CD8-positive, alpha-beta memory T cell (primary cell): Measurements from ENCODE around the gene CDA. TPM values are rescaled to one million over a fixed set of nuclear protein-coding genes. Genes with fewer than 3 reads are reported as not detected.

Source experiments
- CTCF ChIA-PET: fragments of 350-600 bp; sonication (Branson Sonifier 250); formaldehyde crosslinking; loops from one replicate; lab custom pipeline; 2021; ENCODE audit warnings: antibody characterized with exemption; lab: Charles Lee
- POLR2A ChIA-PET: fragments of 350-600 bp; sonication (Branson Sonifier 250); formaldehyde crosslinking; loops from one replicate; lab custom pipeline; 2021; ENCODE audit warnings: antibody characterized with exemption; lab: Charles Lee
- DNase-seq, 5 donors: peaks; one replicate each; pipeline versions ENCODE4 v3.0.0 to v3.0.0-alpha.2; 2020 to 2022; ENCODE audit warnings: mixed read lengths in 1 of 5
- H3K27ac ChIP-seq: one replicate; pipeline ENCODE4 v1.7.0; 2013; ENCODE audit warnings: low read depth, mild to moderate bottlenecking, low read length, moderate library complexity
- H3K27me3 ChIP-seq: 2 replicates; pipeline ENCODE4 v1.7.0; 2013; ENCODE audit warnings: low read length, mild to moderate bottlenecking; ENCODE audit not compliant: insufficient read depth, poor library complexity, severe bottlenecking
- H3K36me3 ChIP-seq: 2 replicates; pipeline ENCODE4 v1.7.0; 2013; ENCODE audit warnings: mild to moderate bottlenecking, low read length, moderate library complexity; ENCODE audit not compliant: insufficient read depth
- H3K4me1 ChIP-seq: 2 replicates; pipeline ENCODE4 v1.7.0; 2013; ENCODE audit warnings: mild to moderate bottlenecking, low read length, moderate library complexity; ENCODE audit not compliant: insufficient read depth
- H3K4me3 ChIP-seq: 2 replicates; pipeline ENCODE4 v1.7.0; 2013; ENCODE audit warnings: mild to moderate bottlenecking, low read length
- H3K9me3 ChIP-seq: 2 replicates; pipeline ENCODE4 v1.7.0; 2013; ENCODE audit warnings: mild to moderate bottlenecking, low read length
- H3K27ac Mint-ChIP-seq, 8 donors: one replicate each; pipeline ENCODE4 v1.8.0; 2020 to 2021; ENCODE audit warnings: mixed read lengths in 8 of 8, mild to moderate bottlenecking in 6 of 8, inconsistent platforms in 3 of 8, moderate library complexity in 3 of 8
- H3K27me3 Mint-ChIP-seq, 2 donors: one replicate each; pipeline ENCODE4 v1.8.0; 2020 to 2021; ENCODE audit warnings: mixed read lengths in 2 of 2, mild to moderate bottlenecking in 1 of 2, moderate library complexity in 1 of 2
- H3K36me3 Mint-ChIP-seq, 3 donors: one replicate each; pipeline ENCODE4 v1.8.0; 2020 to 2021; ENCODE audit warnings: mixed read lengths in 3 of 3, inconsistent platforms in 1 of 3, mild to moderate bottlenecking in 1 of 3
- H3K4me1 Mint-ChIP-seq, 3 donors: one replicate each; pipeline ENCODE4 v1.8.0; 2020 to 2021; ENCODE audit warnings: mixed read lengths in 3 of 3, inconsistent platforms in 1 of 3, mild to moderate bottlenecking in 1 of 3
- H3K4me3 Mint-ChIP-seq, 7 donors: one replicate each; pipeline ENCODE4 v1.8.0; 2020 to 2021; ENCODE audit warnings: mixed read lengths in 7 of 7, mild to moderate bottlenecking in 6 of 7, moderate library complexity in 4 of 7, inconsistent platforms in 2 of 7
- H3K9me3 Mint-ChIP-seq, 5 donors: one replicate each; pipeline ENCODE4 v1.8.0; 2020 to 2022; ENCODE audit warnings: mixed read lengths in 5 of 5, mild to moderate bottlenecking in 3 of 5, moderate library complexity in 2 of 5, inconsistent platforms in 1 of 5
- polyA plus RNA-seq: library from polyadenylated mRNA; unstranded; fragments of 300-500 nt; fragmentation: Illumina TruSeq; gene quantifications from one replicate; pipeline ENCODE4 v1.2.3, GENCODE V29; 2021
- total RNA-seq, 2 experiments: library from RNA; stranded (reverse); gene quantifications; one replicate each; pipeline ENCODE4 v1.2.3, GENCODE V29; 2021

The CDA gene
- total and polyA plus RNA-seq, 3 experiments from 2014 or later = not detected

DNA sequence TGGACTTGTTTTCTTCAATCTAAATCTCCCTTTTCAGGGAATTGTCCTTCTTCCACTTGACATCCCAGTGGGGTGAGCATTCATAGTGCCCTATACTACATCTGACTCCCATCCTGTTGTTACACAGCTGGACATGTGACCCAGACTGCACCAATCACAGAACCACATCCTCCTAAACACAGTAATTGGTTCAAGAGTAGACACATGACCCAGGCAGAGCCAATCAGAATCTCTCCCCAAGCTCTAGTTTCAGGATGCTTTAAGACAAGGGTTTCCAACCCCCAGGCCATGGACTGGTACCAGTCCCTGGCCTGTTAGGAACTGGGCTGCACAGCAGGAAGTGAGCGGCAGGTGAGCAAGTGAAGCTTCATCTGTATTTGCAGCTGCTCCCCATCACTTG is 77.9 kb downstream of the CDA start:
- H3K27me3 ChIP-seq = no peaks in the 10 kb centered on the region
- Mint-ChIP-seq H3K36me3 (peaks cover 0 to under 1% (median 0%) of the 10 kb centered on the region in 3 donors), H3K27ac (peak overlapping the region in 3 of 8 donors; percentile 59 to 80 (median 60)), H3K27me3 (peaks cover 0 to 2% of the 10 kb centered on the region in 2 donors), H3K4me3 (no peak overlapping the region), H3K4me1 (peaks cover 11 to 14% (median 11%) of the 10 kb centered on the region in 3 donors), H3K9me3 (no peaks in the 10 kb centered on the region)
- H3K4me1 ChIP-seq = peaks cover 9% of the 10 kb centered on the region
- no peak overlapping the region for H3K4me3 ChIP-seq
- H3K27ac ChIP-seq = no peak overlapping the region
- ChIA-PET POLR2A (no interaction called here), CTCF (interaction anchor here (2.0 kb wide), 1 partner anchor 29 kb away, joined by 5 read pairs; no protein-coding TSS in a partner anchor)
- no peaks in the 10 kb centered on the region for H3K9me3 ChIP-seq
- H3K36me3 ChIP-seq = no peaks in the 10 kb centered on the region
- DNase-seq = no peak

Other genes starting within 250 kb of the CDA start
- gene CAMK2N1, start 102.9 kb upstream of the CDA start, total RNA-seq = 1 to 10 TPM; 2.8 TPM
- 1.7 TPM for gene CAMK2N1, start 102.9 kb upstream of the CDA start, polyA plus RNA-seq
- gene MUL1, start 80.9 kb upstream of the CDA start, total RNA-seq = 10 to 100 TPM; 21.3 to 23.3 TPM
- 42.2 TPM for gene MUL1, start 80.9 kb upstream of the CDA start, polyA plus RNA-seq
- not detected for gene FAM43B, start 36.5 kb upstream of the CDA start, total RNA-seq
- not detected for gene FAM43B, start 36.5 kb upstream of the CDA start, polyA plus RNA-seq
- gene PINK1, start 44.4 kb downstream of the CDA start, total RNA-seq = 1 to 10 TPM; 7.9 to 9.2 TPM
- gene PINK1, start 44.4 kb downstream of the CDA start, polyA plus RNA-seq = 31.1 TPM
- 100 to 1,000 TPM; 191 to 201 TPM for gene DDOST, start 72.3 kb downstream of the CDA start, total RNA-seq
- gene DDOST, start 72.3 kb downstream of the CDA start, polyA plus RNA-seq = 280 TPM
- not detected for gene KIF17, start 128.9 kb downstream of the CDA start, total RNA-seq
- gene KIF17, start 128.9 kb downstream of the CDA start, polyA plus RNA-seq = not detected
- gene SH2D5, start 143.6 kb downstream of the CDA start, total RNA-seq = under 1 TPM; 0.13 to 0.24 TPM
- not detected for gene SH2D5, start 143.6 kb downstream of the CDA start, polyA plus RNA-seq
- gene HP1BP3, start 198.2 kb downstream of the CDA start, total RNA-seq = 100 to 1,000 TPM; 155 to 166 TPM
- gene HP1BP3, start 198.2 kb downstream of the CDA start, polyA plus RNA-seq = 221 TPM